ENCODE data around the gene GASK1A. TPM values are rescaled to one million over a fixed set of nuclear protein-coding genes. Genes with fewer than 3 reads are reported as not detected.

Gene GASK1A
- total RNA-seq, 1 donor from 2014 or later = 1.6 TPM

GRCh38 chr3:43074482-43074881 lies 95.4 kb downstream of the GASK1A start:
- intact Hi-C loops (cut with micrococcal nuclease) = no loop called here
- Histone ChIP-seq H3K36me3 (peaks cover 13% of the 10 kb centered on the region), H3K27me3 (ENCODE audit: low read depth) (no peaks in the 10 kb centered on the region), H3K4me1 (no peaks in the 10 kb centered on the region), H3K27ac (replicated peaks) (no peak overlapping the region), H3K9me3 (replicated peaks) (no peaks in the 10 kb centered on the region), H3K4me3 (no peak overlapping the region)
- no peak for DNase-seq
- no peak for TF ChIP-seq CTCF (IDR thresholded peaks at IDR 0.05; ENCODE audit: borderline replicate concordance)

GRCh38 chr3:43074901-43075689 lies 96.0 kb downstream of the GASK1A start:
- Histone ChIP-seq H3K36me3 (peaks cover 20% of the 10 kb centered on the region), H3K27ac (replicated peaks) (no peak overlapping the region), H3K4me3 (no peak overlapping the region), H3K27me3 (ENCODE audit: low read depth) (no peaks in the 10 kb centered on the region), H3K9me3 (replicated peaks) (no peaks in the 10 kb centered on the region), H3K4me1 (no peaks in the 10 kb centered on the region)
- no peak for TF ChIP-seq CTCF (IDR thresholded peaks at IDR 0.05; ENCODE audit: borderline replicate concordance)
- intact Hi-C loops (cut with micrococcal nuclease) = no loop called here
- DNase-seq = no peak

DNA sequence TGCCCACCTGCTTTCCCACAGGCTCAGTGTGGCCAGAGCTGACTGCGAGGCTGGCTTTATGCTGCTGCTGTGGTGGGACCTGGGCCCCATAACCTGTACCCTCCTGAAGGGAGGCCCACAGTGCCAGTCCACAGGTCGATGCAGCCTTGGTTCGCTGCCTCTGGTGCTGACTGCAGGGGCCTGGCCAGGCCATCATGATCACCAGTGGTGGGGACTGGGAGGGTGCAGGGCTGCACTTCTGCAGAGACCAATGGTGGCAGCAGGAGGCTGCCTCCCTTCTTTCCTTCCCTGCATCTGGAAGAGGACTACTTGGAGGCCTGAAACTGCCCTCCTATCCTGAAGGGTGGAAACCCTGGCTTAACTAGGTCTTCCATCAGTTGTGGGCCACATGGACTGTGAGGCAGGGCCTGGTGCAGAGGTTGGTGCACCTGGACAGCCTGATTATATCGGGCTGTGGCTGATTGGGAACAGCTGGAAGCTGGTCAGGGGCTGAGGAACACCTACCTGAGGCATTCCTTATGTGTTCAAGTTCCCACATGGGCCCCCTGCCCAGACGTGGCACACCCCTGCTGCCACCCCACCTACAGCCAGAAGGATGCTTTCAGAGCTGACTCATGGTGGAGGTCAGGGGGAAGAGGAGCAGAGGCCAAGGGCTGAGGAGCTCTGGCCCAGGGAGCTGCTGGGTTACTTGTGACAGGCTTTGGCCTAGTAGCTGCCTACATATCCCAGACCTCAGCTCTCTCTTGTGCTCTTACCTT lies 97.0 kb downstream of the GASK1A start:
- Histone ChIP-seq H3K9me3 (replicated peaks) (no peaks in the 10 kb centered on the region), H3K27me3 (ENCODE audit: low read depth) (no peaks in the 10 kb centered on the region), H3K36me3 (peaks cover 29% of the 10 kb centered on the region), H3K27ac (replicated peaks) (no peak overlapping the region), H3K4me3 (no peak overlapping the region), H3K4me1 (no peaks in the 10 kb centered on the region)
- no peak for DNase-seq
- no peak for TF ChIP-seq CTCF (IDR thresholded peaks at IDR 0.05; ENCODE audit: borderline replicate concordance)
- intact Hi-C loops (cut with micrococcal nuclease) = no loop called here

- Histone ChIP-seq H3K27ac (replicated peaks) (no peak overlapping the region), H3K27me3 (ENCODE audit: low read depth) (no peaks in the 10 kb centered on the region), H3K4me3 (no peak overlapping the region), H3K9me3 (replicated peaks) (no peaks in the 10 kb centered on the region), H3K4me1 (no peaks in the 10 kb centered on the region), H3K36me3 (peaks cover 34% of the 10 kb centered on the region)
- intact Hi-C loops (cut with micrococcal nuclease) = no loop called here
- DNase-seq = no peak
- no peak for TF ChIP-seq CTCF (IDR thresholded peaks at IDR 0.05; ENCODE audit: borderline replicate concordance)
Observed at GRCh38 chr3:43076857-43077256, 97.7 kb downstream of the GASK1A start.

DNA sequence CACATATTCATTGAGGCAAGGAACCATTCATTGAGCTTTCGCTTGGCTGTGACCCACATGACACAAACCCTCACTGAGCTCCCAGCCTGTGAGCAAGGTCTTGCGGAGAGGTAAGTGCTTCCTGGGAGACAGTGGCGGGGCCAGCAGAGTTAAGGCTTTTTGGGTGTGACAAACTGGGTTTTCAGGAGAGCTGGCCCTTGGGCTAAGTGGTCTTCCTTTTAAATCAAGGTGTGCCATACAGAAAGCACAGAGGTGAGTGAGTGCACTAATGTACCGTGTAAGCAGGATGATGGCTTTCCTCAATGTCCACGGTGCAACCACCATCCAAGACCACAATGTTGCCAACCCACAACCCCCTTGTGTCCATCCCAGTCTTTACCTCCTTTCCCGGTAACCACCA lies 98.2 kb downstream of the GASK1A start:
- Histone ChIP-seq H3K4me1 (no peaks in the 10 kb centered on the region), H3K27me3 (ENCODE audit: low read depth) (no peaks in the 10 kb centered on the region), H3K4me3 (no peak overlapping the region), H3K36me3 (peaks cover 36% of the 10 kb centered on the region), H3K27ac (replicated peaks) (no peak overlapping the region), H3K9me3 (replicated peaks) (no peaks in the 10 kb centered on the region)
- TF ChIP-seq CTCF (IDR thresholded peaks at IDR 0.05; ENCODE audit: borderline replicate concordance) = no peak
- intact Hi-C loops (cut with micrococcal nuclease) = no loop called here
- DNase-seq = no peak

Measured in left ventricle myocardium inferior (tissue), 1 donor.